ENCODE data around the gene GPRC5A.

GPRC5A gene

DNA sequence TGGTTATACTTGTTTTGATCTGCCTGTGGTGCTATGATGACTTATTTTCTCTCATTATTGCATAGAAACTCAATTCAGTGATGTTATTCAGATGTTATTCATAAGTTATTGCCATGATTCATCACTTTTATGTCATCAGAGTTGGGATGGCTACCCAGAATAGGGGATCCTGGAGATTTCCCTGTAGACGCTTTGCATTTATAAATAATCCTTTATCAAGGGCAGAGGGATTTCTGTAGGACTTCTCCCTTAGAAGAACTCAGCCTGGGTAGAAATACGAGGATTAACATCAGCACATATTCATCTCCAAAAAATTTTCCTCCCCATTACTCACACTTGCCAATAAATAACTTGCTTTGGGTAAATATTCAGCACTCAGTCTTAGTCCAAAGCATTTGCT lies 4.9 kb downstream of the GPRC5A start:
- CTCF ChIA-PET, result no interaction called here
- Histone ChIP-seq H3K9me3 (ENCODE audit: control extremely low read depth in 1 of 5, control insufficient read depth in 4 of 5, insufficient read depth in 2 of 5, low read depth in 1 of 5, low read length in 4 of 5) (no peaks in the 10 kb centered on the region), H3K4me1 (ENCODE audit: control extremely low read depth in 1 of 4, control insufficient read depth in 4 of 4, insufficient read depth in 4 of 4, low read length in 3 of 4) (peaks cover 0 to 7% (median 7%) of the 10 kb centered on the region in 4 experiments), H3K27ac (ENCODE audit: insufficient read depth in 1 of 2, low read depth in 1 of 2, low read length in 2 of 2, poor library complexity in 1 of 2, severe bottlenecking in 2 of 2) (no peak overlapping the region), H3K36me3 (ENCODE audit: control insufficient read depth in 4 of 4, insufficient read depth in 4 of 4, low read length in 3 of 4) (no peaks in the 10 kb centered on the region), H3K27me3 (replicated peaks in 2 of 5; ENCODE audit: control insufficient read depth in 4 of 5, insufficient read depth in 5 of 5, low read length in 4 of 5) (peaks cover 0 to 20% (median 9%) of the 10 kb centered on the region in 5 experiments), H3K4me3 (ENCODE audit: control insufficient read depth in 1 of 7, extremely low read depth in 1 of 7, insufficient read depth in 4 of 7, low read depth in 2 of 7, low read length in 6 of 7) (no peak overlapping the region)
- no peak for DNase-seq
- 100% methylated on average over 1 of the region's 2 CpGs for WGBS (ENCODE audit: insufficient coverage)
- POLR2A ChIA-PET, result interaction anchor here (0.7 kb wide), 1 partner anchor 339 kb away, joined by 3 read pairs; no protein-coding TSS in a partner anchor

DNA sequence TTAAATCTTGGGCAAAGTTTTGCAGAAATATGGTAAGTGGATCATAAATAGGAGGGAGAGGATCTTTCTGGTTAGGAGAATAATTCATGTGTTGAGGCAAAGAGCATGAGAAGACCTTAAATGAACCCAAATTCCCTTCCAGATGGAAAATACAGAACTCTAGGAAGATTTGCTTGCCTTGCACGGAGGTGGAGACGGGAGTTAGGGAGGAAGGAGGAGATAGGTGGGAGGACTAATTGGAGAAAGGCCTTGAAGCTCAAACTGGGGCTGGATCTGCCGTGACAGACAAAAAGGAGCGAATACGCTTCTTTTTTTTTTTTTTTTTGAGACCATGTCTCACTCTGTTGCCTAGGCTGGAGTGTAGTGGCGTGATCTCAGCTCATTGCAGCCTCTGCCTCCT lies 5.9 kb downstream of the GPRC5A start:
- Histone ChIP-seq H3K4me1 (ENCODE audit: control extremely low read depth in 1 of 4, control insufficient read depth in 4 of 4, insufficient read depth in 4 of 4, low read length in 3 of 4) (no peaks in the 10 kb centered on the region), H3K9me3 (ENCODE audit: control extremely low read depth in 1 of 5, control insufficient read depth in 4 of 5, insufficient read depth in 2 of 5, low read depth in 1 of 5, low read length in 4 of 5) (no peaks in the 10 kb centered on the region), H3K36me3 (ENCODE audit: control insufficient read depth in 4 of 4, insufficient read depth in 4 of 4, low read length in 3 of 4) (no peaks in the 10 kb centered on the region), H3K4me3 (ENCODE audit: control insufficient read depth in 1 of 7, extremely low read depth in 1 of 7, insufficient read depth in 4 of 7, low read depth in 2 of 7, low read length in 6 of 7) (no peak overlapping the region), H3K27ac (ENCODE audit: insufficient read depth in 1 of 2, low read depth in 1 of 2, low read length in 2 of 2, poor library complexity in 1 of 2, severe bottlenecking in 2 of 2) (no peak overlapping the region), H3K27me3 (replicated peaks in 2 of 5; ENCODE audit: control insufficient read depth in 4 of 5, insufficient read depth in 5 of 5, low read length in 4 of 5) (peaks cover 0 to 9% (median 4%) of the 10 kb centered on the region in 5 experiments)
- no peak for DNase-seq
- ChIA-PET POLR2A (interaction anchor here (0.6 kb wide), 1 partner anchor 857 kb away, joined by 3 read pairs; no protein-coding TSS in a partner anchor), CTCF (no interaction called here)
- WGBS (ENCODE audit: insufficient coverage), result 96% methylated on average over 6 of the region's 6 CpGs

DNA sequence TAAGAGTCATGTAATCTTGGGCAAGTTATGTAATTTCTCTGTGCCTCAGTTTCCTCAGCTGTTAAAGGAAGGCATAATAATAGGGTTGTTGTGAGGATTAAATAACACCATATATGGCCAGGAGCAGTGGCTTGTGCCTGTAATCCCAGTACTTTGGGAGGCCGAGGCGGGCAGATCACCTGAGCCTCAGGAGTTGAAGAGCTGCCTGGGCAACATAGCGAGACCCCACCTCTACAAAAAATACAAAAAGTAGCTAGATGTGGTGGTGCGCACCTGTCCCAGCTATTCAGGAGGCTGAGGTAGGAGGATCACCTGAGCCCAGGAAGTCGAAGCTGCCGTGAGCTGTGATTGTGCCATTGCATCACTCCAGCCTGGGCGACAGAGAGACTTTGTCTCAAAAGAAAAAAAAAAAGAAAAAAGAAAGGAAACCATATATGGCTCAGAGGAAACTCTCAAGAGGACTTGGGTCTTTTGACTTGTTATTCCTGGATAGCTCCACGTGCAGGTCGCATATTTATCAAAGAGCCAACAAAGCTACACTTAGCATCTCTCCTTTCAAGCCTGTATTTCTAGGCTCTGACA lies 6.9 kb downstream of the GPRC5A start:
- peaks cover 0 to under 1% (median 0%) of the 10 kb centered on the region in 5 experiments for H3K27me3 ChIP-seq (replicated peaks in 2 of 5; ENCODE audit: control insufficient read depth in 4 of 5, insufficient read depth in 5 of 5, low read length in 4 of 5)
- POLR2A ChIA-PET, result no interaction called here
- H3K4me3 ChIP-seq (ENCODE audit: control insufficient read depth in 1 of 7, extremely low read depth in 1 of 7, insufficient read depth in 4 of 7, low read depth in 2 of 7, low read length in 6 of 7), result no peak overlapping the region
- WGBS (ENCODE audit: insufficient coverage), result 96% methylated on average over 8 of the region's 9 CpGs
- no peaks in the 10 kb centered on the region for H3K9me3 ChIP-seq (ENCODE audit: control extremely low read depth in 1 of 5, control insufficient read depth in 4 of 5, insufficient read depth in 2 of 5, low read depth in 1 of 5, low read length in 4 of 5)
- H3K36me3 ChIP-seq (ENCODE audit: control insufficient read depth in 4 of 4, insufficient read depth in 4 of 4, low read length in 3 of 4), result no peaks in the 10 kb centered on the region
- CTCF ChIA-PET, result interaction anchor here (0.6 to 1.0 kb wide), 2 partner anchors 27 to 315 kb away, joined by 3 to 4 read pairs; no protein-coding TSS in a partner anchor
- DNase-seq, result no peak
- H3K4me1 ChIP-seq (ENCODE audit: control extremely low read depth in 1 of 4, control insufficient read depth in 4 of 4, insufficient read depth in 4 of 4, low read length in 3 of 4), result no peaks in the 10 kb centered on the region
- H3K27ac ChIP-seq (ENCODE audit: insufficient read depth in 1 of 2, low read depth in 1 of 2, low read length in 2 of 2, poor library complexity in 1 of 2, severe bottlenecking in 2 of 2), result no peak overlapping the region

DNA sequence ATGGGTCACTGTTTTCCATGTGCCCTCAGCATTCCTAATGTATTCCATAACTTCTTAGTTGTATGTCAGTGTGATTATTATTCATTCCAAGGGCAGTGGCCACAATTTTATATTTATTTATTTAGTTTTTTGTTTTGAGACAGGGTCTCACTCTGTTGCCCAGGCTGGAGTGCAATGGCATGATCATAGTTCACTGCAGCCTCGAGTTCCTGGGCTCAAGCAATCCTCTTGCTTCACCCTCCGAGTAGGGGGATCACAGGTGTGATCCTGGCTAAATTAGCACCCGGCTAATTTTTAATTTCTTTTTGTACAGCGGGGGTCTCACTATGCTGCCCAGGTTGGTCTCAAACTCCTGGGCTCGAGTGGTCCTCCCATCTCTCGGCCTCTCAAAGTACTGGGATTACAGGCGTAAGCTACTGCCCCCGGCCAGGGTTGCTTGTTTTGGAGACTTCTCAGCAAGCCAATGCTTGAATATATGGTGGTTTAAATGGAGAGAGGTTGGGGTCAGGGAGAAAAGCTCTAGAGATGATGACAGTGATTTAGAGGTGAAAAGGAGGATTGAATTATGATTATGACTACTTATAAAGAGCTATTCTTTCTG lies 7.6 kb downstream of the GPRC5A start:
- no peaks in the 10 kb centered on the region for H3K36me3 ChIP-seq (ENCODE audit: control insufficient read depth in 4 of 4, insufficient read depth in 4 of 4, low read length in 3 of 4)
- POLR2A ChIA-PET, result no interaction called here
- no peaks in the 10 kb centered on the region for H3K27me3 ChIP-seq (replicated peaks in 2 of 5; ENCODE audit: control insufficient read depth in 4 of 5, insufficient read depth in 5 of 5, low read length in 4 of 5)
- CTCF ChIA-PET, result interaction anchor here (0.6 to 1.1 kb wide), 3 partner anchors 28 to 314 kb away, joined by 3 to 4 read pairs (median 3); no protein-coding TSS in a partner anchor
- DNase-seq, result no peak
- 100% methylated on average over 8 of the region's 8 CpGs for WGBS (ENCODE audit: insufficient coverage)
- peaks cover 0 to 6% (median 3%) of the 10 kb centered on the region in 4 experiments for H3K4me1 ChIP-seq (ENCODE audit: control extremely low read depth in 1 of 4, control insufficient read depth in 4 of 4, insufficient read depth in 4 of 4, low read length in 3 of 4)
- no peaks in the 10 kb centered on the region for H3K9me3 ChIP-seq (ENCODE audit: control extremely low read depth in 1 of 5, control insufficient read depth in 4 of 5, insufficient read depth in 2 of 5, low read depth in 1 of 5, low read length in 4 of 5)
- H3K27ac ChIP-seq (ENCODE audit: insufficient read depth in 1 of 2, low read depth in 1 of 2, low read length in 2 of 2, poor library complexity in 1 of 2, severe bottlenecking in 2 of 2), result no peak overlapping the region
- no peak overlapping the region for H3K4me3 ChIP-seq (ENCODE audit: control insufficient read depth in 1 of 7, extremely low read depth in 1 of 7, insufficient read depth in 4 of 7, low read depth in 2 of 7, low read length in 6 of 7)

DNA sequence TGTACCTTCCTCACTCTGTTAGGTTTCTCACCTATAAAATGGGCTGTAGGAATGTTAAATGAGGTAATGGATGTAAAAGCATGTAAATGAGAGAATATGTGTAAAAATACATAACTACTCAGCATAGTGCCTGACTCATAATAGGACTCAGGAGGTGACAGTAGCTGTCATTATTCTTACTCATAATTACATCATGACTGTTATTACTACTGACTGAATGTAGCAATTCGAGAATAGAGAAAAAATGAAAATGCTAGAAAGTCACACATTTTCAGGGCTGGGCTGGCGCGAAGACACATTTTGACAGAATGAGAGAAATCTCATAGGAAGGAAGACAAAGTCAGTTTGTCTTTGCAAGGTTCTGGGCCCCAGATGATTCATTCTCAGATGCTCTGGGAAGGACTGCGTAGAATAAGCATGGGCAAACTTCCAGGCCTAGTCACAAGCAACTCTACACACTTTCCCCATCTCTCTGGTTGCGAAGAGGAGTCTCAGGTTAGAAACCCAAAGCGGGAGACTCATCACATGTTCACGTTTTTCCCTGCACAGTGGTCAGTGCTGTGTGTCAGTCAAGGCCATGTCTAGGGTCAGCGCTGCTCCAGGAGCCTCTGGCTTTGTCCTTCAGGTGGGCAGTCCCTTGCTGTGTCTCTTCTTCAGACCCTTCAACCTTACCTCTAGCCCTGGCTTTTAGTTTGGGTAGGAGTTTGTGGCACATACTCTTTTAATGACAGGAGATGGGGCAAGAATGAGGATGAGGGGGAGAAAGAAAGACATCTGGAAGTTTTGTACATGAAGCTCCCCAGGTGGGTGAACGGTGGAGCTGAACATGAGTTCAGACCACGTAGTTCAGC lies 8.4 kb downstream of the GPRC5A start:
- Histone ChIP-seq H3K4me3 (ENCODE audit: control insufficient read depth in 1 of 7, extremely low read depth in 1 of 7, insufficient read depth in 4 of 7, low read depth in 2 of 7, low read length in 6 of 7) (no peak overlapping the region), H3K4me1 (ENCODE audit: control extremely low read depth in 1 of 4, control insufficient read depth in 4 of 4, insufficient read depth in 4 of 4, low read length in 3 of 4) (peaks cover 0 to 8% (median 4%) of the 10 kb centered on the region in 4 experiments), H3K27ac (ENCODE audit: insufficient read depth in 1 of 2, low read depth in 1 of 2, low read length in 2 of 2, poor library complexity in 1 of 2, severe bottlenecking in 2 of 2) (no peak overlapping the region), H3K27me3 (replicated peaks in 2 of 5; ENCODE audit: control insufficient read depth in 4 of 5, insufficient read depth in 5 of 5, low read length in 4 of 5) (no peaks in the 10 kb centered on the region), H3K9me3 (ENCODE audit: control extremely low read depth in 1 of 5, control insufficient read depth in 4 of 5, insufficient read depth in 2 of 5, low read depth in 1 of 5, low read length in 4 of 5) (no peaks in the 10 kb centered on the region), H3K36me3 (ENCODE audit: control insufficient read depth in 4 of 4, insufficient read depth in 4 of 4, low read length in 3 of 4) (no peaks in the 10 kb centered on the region)
- no peak for DNase-seq
- WGBS (ENCODE audit: insufficient coverage), result 90% methylated on average over 10 of the region's 10 CpGs
- POLR2A ChIA-PET, result no interaction called here
- CTCF ChIA-PET, result interaction anchor here (1.1 kb wide), 1 partner anchor 312 kb away, joined by 3 read pairs; no protein-coding TSS in a partner anchor

DNA sequence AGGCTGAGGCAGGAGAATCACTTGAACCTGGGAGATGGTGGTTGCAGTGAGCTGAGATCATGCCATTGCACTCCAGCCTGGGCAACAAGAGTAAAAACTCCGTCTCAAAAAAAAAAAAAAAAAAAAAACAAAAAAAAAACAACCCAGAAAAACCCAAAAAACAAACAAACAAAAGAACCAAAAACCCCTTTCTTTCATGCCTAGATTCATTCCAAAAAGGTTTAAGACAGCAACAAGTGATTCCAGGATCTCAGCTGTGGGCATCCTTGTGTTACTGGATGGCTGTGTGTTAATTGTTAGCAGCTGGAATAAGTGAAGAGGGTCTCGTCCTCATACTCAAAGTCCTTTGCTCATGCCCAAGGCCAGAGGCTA lies 9.4 kb downstream of the GPRC5A start:
- Histone ChIP-seq H3K9me3 (ENCODE audit: control extremely low read depth in 1 of 5, control insufficient read depth in 4 of 5, insufficient read depth in 2 of 5, low read depth in 1 of 5, low read length in 4 of 5) (no peaks in the 10 kb centered on the region), H3K4me3 (ENCODE audit: control insufficient read depth in 1 of 7, extremely low read depth in 1 of 7, insufficient read depth in 4 of 7, low read depth in 2 of 7, low read length in 6 of 7) (no peak overlapping the region), H3K27me3 (replicated peaks in 2 of 5; ENCODE audit: control insufficient read depth in 4 of 5, insufficient read depth in 5 of 5, low read length in 4 of 5) (no peaks in the 10 kb centered on the region), H3K36me3 (ENCODE audit: control insufficient read depth in 4 of 4, insufficient read depth in 4 of 4, low read length in 3 of 4) (no peaks in the 10 kb centered on the region), H3K27ac (ENCODE audit: insufficient read depth in 1 of 2, low read depth in 1 of 2, low read length in 2 of 2, poor library complexity in 1 of 2, severe bottlenecking in 2 of 2) (no peak overlapping the region), H3K4me1 (ENCODE audit: control extremely low read depth in 1 of 4, control insufficient read depth in 4 of 4, insufficient read depth in 4 of 4, low read length in 3 of 4) (peaks cover 0 to 8% (median 4%) of the 10 kb centered on the region in 4 experiments)
- POLR2A ChIA-PET, result no interaction called here
- DNase-seq, result no peak
- CTCF ChIA-PET, result no interaction called here
- no CpG with 5 or more reads among the region's 2 CpGs for WGBS (ENCODE audit: insufficient coverage)
